HG02642 (cell line): ENCODE results near the gene MB21D2.

Source experiments
- ATAC-seq: cut with Tn5 transposase; IDR thresholded peaks from one replicate; pipeline ENCODE4 v1.9.1; 2021; ENCODE audit warnings: mild to moderate bottlenecking; ENCODE audit not compliant: unreplicated experiment, poor library complexity

MB21D2 gene

GRCh38 chr3:192927016-192927415 is 9.4 kb upstream of the MB21D2 start:
- no peak for ATAC-seq

GRCh38 chr3:192923731-192924130 is 6.1 kb upstream of the MB21D2 start:
- no peak for ATAC-seq

GRCh38 chr3:192921793-192922192 is 4.1 kb upstream of the MB21D2 start:
- no peak for ATAC-seq

- ATAC-seq = no peak
Observed at GRCh38 chr3:192920411-192920810, 2.8 kb upstream of the MB21D2 start.

GRCh38 chr3:192919901-192920300 is 2.2 kb upstream of the MB21D2 start:
- ATAC-seq = no peak

- no peak for ATAC-seq
Observed at GRCh38 chr3:192918275-192918588, 576 bp upstream of the MB21D2 start.

GRCh38 chr3:192917028-192917403 is 640 bp downstream of the MB21D2 start:
- peak; percentile 37 for ATAC-seq

- ATAC-seq = peak; percentile 4
Observed at GRCh38 chr3:192916371-192917027, 1.2 kb downstream of the MB21D2 start.

- no peak for ATAC-seq
Observed at GRCh38 chr3:192915722-192916121, 1.9 kb downstream of the MB21D2 start.

- no peak for ATAC-seq
Observed at GRCh38 chr3:192915304-192915703, 2.4 kb downstream of the MB21D2 start.

- no peak for ATAC-seq
Observed at GRCh38 chr3:192914848-192915247, 2.8 kb downstream of the MB21D2 start.

GRCh38 chr3:192913540-192913939 is 4.1 kb downstream of the MB21D2 start:
- no peak for ATAC-seq

GRCh38 chr3:192911293-192911692 is 6.4 kb downstream of the MB21D2 start:
- no peak for ATAC-seq

GRCh38 chr3:192907784-192908183 is 9.9 kb downstream of the MB21D2 start:
- no peak for ATAC-seq

GRCh38 chr3:192906940-192907339 is 10.7 kb downstream of the MB21D2 start:
- ATAC-seq = no peak

GRCh38 chr3:192905980-192906678 is 11.5 kb downstream of the MB21D2 start:
- ATAC-seq = no peak

GRCh38 chr3:192904632-192905289 is 12.9 kb downstream of the MB21D2 start:
- no peak for ATAC-seq

- ATAC-seq = no peak
Observed at GRCh38 chr3:192902549-192902948, 15.1 kb downstream of the MB21D2 start.

GRCh38 chr3:192901435-192901834 is 16.2 kb downstream of the MB21D2 start:
- ATAC-seq = no peak

GRCh38 chr3:192899540-192899982 is 18.1 kb downstream of the MB21D2 start:
- ATAC-seq = no peak

GRCh38 chr3:192897005-192897404 is 20.7 kb downstream of the MB21D2 start:
- ATAC-seq = no peak

- ATAC-seq = no peak
Observed at GRCh38 chr3:192896208-192896607, 21.4 kb downstream of the MB21D2 start.
